ENCODE measurements around the gene CFAP99. TPM values are rescaled to one million over a fixed set of nuclear protein-coding genes. Genes with fewer than 3 reads are reported as not detected.

The CFAP99 gene
- polyA plus RNA-seq, 1 donor (not counting 4 experiments of a cell fraction or from before 2014, with no cell fraction given), result not detected

DNA sequence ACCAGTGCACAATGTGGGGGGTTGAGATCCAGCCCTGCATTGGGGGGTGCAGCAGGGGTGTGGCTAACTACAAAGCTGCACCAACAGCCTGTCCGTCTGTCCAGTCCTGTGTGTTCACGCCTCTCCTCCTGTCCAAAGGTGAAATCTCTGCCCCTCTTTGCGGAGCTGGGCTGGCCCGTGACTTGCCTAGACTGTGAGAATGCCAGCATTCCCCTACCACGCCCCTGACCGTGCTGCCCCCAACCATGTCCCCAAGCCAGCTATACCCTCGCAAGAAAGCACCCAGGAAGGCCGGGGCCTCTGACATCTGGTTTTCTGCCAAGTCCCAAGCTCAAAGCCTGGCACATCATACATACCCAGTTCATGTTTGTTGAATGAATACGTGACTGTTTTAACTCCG is 19.5 kb upstream of the CFAP99 start:
- Histone ChIP-seq H3K27me3 (ENCODE audit: control insufficient read depth, extremely low read depth, insufficient read depth, low read length) (peaks cover 35% of the 10 kb centered on the region), H4K20me1 (ENCODE audit: control insufficient read depth, extremely low read depth, insufficient read depth, low read length) (peaks cover 2% of the 10 kb centered on the region), H3K27ac (ENCODE audit: control insufficient read depth, insufficient read depth, low read length) (no peak overlapping the region), H3K4me3 (ENCODE audit: control insufficient read depth in 2 of 3, extremely low read depth in 1 of 3, insufficient read depth in 2 of 3, low read depth in 1 of 3, low read length in 3 of 3) (no peak overlapping the region), H3K9me1 (ENCODE audit: control insufficient read depth, extremely low read depth, insufficient read depth, low read length) (no peaks in the 10 kb centered on the region), H2AFZ (ENCODE audit: control insufficient read depth, low read length) (no peak overlapping the region), H3K4me1 (ENCODE audit: control insufficient read depth, extremely low read depth, insufficient read depth, low read length) (peaks cover 6% of the 10 kb centered on the region), H3K9me3 (ENCODE audit: control insufficient read depth, low read depth, low read length) (no peaks in the 10 kb centered on the region), H3K4me2 (ENCODE audit: control insufficient read depth, extremely low read depth, insufficient read depth, low read depth, low read length) (no peak overlapping the region), H3K79me2 (ENCODE audit: control insufficient read depth, insufficient read depth, low read length) (no peaks in the 10 kb centered on the region), H3K9ac (ENCODE audit: control insufficient read depth, extremely low read depth, insufficient read depth, low read length) (no peak overlapping the region), H3K36me3 (ENCODE audit: control insufficient read depth in 2 of 2, extremely low read depth in 1 of 2, insufficient read depth in 2 of 2, low read length in 2 of 2) (no peaks in the 10 kb centered on the region)
- FAIRE-seq, result no peak
- TF ChIP-seq, protein P1, sequence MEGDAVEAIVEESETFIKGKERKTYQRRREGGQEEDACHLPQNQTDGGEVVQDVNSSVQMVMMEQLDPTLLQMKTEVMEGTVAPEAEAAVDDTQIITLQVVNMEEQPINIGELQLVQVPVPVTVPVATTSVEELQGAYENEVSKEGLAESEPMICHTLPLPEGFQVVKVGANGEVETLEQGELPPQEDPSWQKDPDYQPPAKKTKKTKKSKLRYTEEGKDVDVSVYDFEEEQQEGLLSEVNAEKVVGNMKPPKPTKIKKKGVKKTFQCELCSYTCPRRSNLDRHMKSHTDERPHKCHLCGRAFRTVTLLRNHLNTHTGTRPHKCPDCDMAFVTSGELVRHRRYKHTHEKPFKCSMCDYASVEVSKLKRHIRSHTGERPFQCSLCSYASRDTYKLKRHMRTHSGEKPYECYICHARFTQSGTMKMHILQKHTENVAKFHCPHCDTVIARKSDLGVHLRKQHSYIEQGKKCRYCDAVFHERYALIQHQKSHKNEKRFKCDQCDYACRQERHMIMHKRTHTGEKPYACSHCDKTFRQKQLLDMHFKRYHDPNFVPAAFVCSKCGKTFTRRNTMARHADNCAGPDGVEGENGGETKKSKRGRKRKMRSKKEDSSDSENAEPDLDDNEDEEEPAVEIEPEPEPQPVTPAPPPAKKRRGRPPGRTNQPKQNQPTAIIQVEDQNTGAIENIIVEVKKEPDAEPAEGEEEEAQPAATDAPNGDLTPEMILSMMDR (optimal IDR thresholded peaks at IDR 0.05 in 1 of 3, IDR thresholded peaks at IDR 0.05 in 1 of 3, conservative IDR thresholded peaks at IDR 0.05 in 1 of 3; ENCODE audit: extremely low read depth in 1 of 3, insufficient read depth in 2 of 3, low read length in 3 of 3), result no peak
- no peak for TF ChIP-seq EZH2 (IDR thresholded peaks at IDR 0.05; ENCODE audit: low read length)
- dilution Hi-C loops (cut with MboI; ENCODE audit: extremely low pct_ligation_motif_present, low sequenced_read_pairs), result no loop called here
- no peak for DNase-seq (ENCODE audit: low read depth, low spot score)

DNA sequence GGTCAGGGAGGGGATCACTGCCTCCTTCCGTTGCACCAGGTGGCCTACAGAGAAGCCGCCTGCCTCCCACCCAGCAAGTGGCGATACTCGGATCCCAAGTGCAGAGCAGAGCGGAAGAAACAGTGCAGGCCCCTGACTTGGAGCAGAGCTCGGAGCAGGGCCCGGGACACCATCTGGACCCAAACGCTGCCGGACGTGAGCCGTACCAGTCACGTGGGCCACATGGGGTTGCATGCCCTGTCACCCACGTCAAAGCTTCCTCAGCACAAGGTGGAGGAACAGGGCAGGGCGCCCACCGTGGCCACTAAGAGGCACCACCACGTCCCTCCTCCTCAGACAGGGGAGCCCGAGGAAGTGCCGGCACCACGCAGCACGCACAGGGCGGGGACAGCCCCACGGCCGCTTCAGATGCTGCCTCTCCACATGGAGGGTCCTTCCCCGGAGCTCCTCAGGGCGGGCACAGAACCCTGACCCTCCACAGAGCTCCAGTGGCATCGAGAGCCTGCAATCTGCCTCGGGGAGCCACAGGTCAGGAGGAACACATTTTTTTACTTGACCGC is 19.0 kb upstream of the CFAP99 start:
- Histone ChIP-seq H4K20me1 (ENCODE audit: control insufficient read depth, extremely low read depth, insufficient read depth, low read length) (peaks cover 2% of the 10 kb centered on the region), H3K79me2 (ENCODE audit: control insufficient read depth, insufficient read depth, low read length) (no peaks in the 10 kb centered on the region), H2AFZ (ENCODE audit: control insufficient read depth, low read length) (no peak overlapping the region), H3K9ac (ENCODE audit: control insufficient read depth, extremely low read depth, insufficient read depth, low read length) (no peak overlapping the region), H3K9me3 (ENCODE audit: control insufficient read depth, low read depth, low read length) (no peaks in the 10 kb centered on the region), H3K9me1 (ENCODE audit: control insufficient read depth, extremely low read depth, insufficient read depth, low read length) (no peaks in the 10 kb centered on the region), H3K27me3 (ENCODE audit: control insufficient read depth, extremely low read depth, insufficient read depth, low read length) (peaks cover 31% of the 10 kb centered on the region), H3K27ac (ENCODE audit: control insufficient read depth, insufficient read depth, low read length) (no peak overlapping the region), H3K4me3 (ENCODE audit: control insufficient read depth in 2 of 3, extremely low read depth in 1 of 3, insufficient read depth in 2 of 3, low read depth in 1 of 3, low read length in 3 of 3) (no peak overlapping the region), H3K4me1 (ENCODE audit: control insufficient read depth, extremely low read depth, insufficient read depth, low read length) (peaks cover 6% of the 10 kb centered on the region), H3K4me2 (ENCODE audit: control insufficient read depth, extremely low read depth, insufficient read depth, low read depth, low read length) (no peak overlapping the region), H3K36me3 (ENCODE audit: control insufficient read depth in 2 of 2, extremely low read depth in 1 of 2, insufficient read depth in 2 of 2, low read length in 2 of 2) (no peaks in the 10 kb centered on the region)
- FAIRE-seq (no peak), DNase-seq (ENCODE audit: low read depth, low spot score) (no peak)
- dilution Hi-C loops (cut with MboI; ENCODE audit: extremely low pct_ligation_motif_present, low sequenced_read_pairs), result no loop called here
- TF ChIP-seq, protein P1 (optimal IDR thresholded peaks at IDR 0.05 in 1 of 3, IDR thresholded peaks at IDR 0.05 in 1 of 3, conservative IDR thresholded peaks at IDR 0.05 in 1 of 3; ENCODE audit: extremely low read depth in 1 of 3, insufficient read depth in 2 of 3, low read length in 3 of 3), result no peak
- no peak for TF ChIP-seq EZH2 (IDR thresholded peaks at IDR 0.05; ENCODE audit: low read length)

Data from keratinocyte (primary cell).